Cardiac muscle cell (in vitro differentiated cells and primary cell): ENCODE measurements around the gene ARNT2. TPM values are rescaled to one million over a fixed set of nuclear protein-coding genes. Genes with fewer than 3 reads are reported as not detected.

Experiments
- DNase-seq, 2 donors: peaks; one replicate each; pipeline versions ENCODE4 v3.0.0 to v3.0.0-alpha.2; 2010 to 2017; ENCODE audit warnings: low read depth in 1 of 2, low spot score in 1 of 2
- H3K27ac ChIP-seq: fragments of 200-600 bp; sonication (generic); 2 replicates; pipeline ENCODE4 v1.5.1; 2016
- H3K27me3 ChIP-seq: fragments of 200-600 bp; sonication (generic); 2 replicates; pipeline ENCODE4 v1.6.0; 2016; ENCODE audit warnings: control low read depth
- H3K36me3 ChIP-seq: fragments of 200-600 bp; sonication (generic); 2 replicates; pipeline ENCODE4 v1.5.1; 2016; ENCODE audit warnings: control low read depth
- H3K4me1 ChIP-seq: fragments of 200-600 bp; sonication (generic); 2 replicates; pipeline ENCODE4 v1.8.1; 2017; ENCODE audit warnings: low read depth, mild to moderate bottlenecking, mixed run types
- H3K4me3 ChIP-seq: fragments of 200-600 bp; sonication (generic); 2 replicates; pipeline ENCODE4 v1.5.1; 2016; ENCODE audit warnings: mild to moderate bottlenecking
- H3K9me3 ChIP-seq: fragments of 200-600 bp; sonication (generic); 2 replicates; pipeline ENCODE4 v1.5.1; 2017; ENCODE audit warnings: low read depth, mild to moderate bottlenecking, control low read depth
- CTCF ChIP-seq: IDR thresholded peaks from 2 replicates; pipeline ENCODE4 v1.5.1; 2012; ENCODE audit warnings: low read depth, mild to moderate bottlenecking, low read length
- polyA plus RNA-seq: library from polyadenylated mRNA; unstranded; fragments of >200 nt; fragmentation: Nextera tagmentation; extraction: Ambion mirVana; gene quantifications from 2 replicates; pipeline ENCODE4 v1.2.1, GENCODE V29; 2016
- total RNA-seq: library from RNA; depleted of rRNA; stranded (reverse); fragments of >200 nt; gene quantifications from 2 replicates; pipeline ENCODE4 v1.2.3, GENCODE V29; 2016

ARNT2 gene
- total and polyA plus RNA-seq, 2 experiments from 2014 or later = 3.8 to 4.4 TPM

DNA sequence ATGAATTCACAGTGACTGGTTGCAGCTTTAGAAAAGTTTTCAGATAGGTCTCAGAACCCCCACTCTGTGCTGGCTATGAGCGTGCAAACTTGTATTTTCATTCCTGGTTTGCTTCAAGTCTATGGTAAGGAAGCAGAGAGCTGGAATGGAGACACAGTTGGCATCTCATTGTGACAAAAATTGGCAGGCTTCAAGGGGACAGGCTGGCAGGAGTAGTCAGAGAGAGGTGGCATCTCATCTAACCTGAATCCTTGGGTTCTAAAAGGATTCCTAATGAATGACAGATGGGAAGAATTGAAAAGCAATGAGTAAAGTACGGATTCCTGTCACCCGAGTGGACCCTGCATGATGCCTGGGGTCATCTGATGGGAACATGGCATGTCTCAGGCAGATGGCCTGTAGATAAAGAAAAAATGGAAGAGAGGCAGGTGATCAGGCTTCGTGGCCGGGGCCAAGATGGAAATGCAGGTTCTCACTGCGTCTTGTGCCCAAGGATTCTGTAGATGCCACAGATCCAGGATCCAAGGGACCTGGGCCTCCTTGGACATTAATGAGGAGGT lies 201.5 kb downstream of the ARNT2 start:
- no peak for DNase-seq
- H3K27ac ChIP-seq = no peak overlapping the region
- no peaks in the 10 kb centered on the region for H3K4me1 ChIP-seq
- H3K9me3 ChIP-seq = no peaks in the 10 kb centered on the region
- H3K4me3 ChIP-seq = no peak overlapping the region
- TF ChIP-seq CTCF = no peak
- H3K36me3 ChIP-seq = no peaks in the 10 kb centered on the region
- no peaks in the 10 kb centered on the region for H3K27me3 ChIP-seq

DNA sequence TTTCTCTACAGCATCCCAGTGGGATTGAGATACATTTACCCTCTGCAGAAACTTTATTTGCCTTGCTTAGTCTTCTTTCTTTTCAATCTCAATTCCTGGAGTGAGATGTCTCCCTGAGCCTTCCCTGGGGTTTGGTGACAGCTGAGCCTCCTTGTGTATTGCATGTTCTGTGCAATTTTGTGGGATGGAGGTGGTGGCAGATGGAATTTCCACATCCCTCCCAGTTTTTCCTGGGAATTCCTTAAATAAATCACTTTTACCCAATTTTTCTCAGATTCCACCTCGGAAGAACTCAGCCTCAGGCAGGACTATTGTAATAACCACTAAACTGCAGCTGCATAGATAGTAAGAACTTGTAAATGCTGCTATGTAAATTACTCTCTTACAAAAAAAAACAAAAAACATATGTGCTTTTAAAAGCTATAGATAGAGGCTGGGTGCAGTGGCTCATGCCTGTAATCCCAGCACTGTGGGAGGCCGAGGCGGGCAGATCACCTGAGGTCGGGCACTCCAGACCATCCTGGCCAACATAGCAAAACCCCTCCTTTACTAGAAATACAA lies 202.4 kb downstream of the ARNT2 start:
- Histone ChIP-seq H3K4me1 (no peaks in the 10 kb centered on the region), H3K27me3 (no peaks in the 10 kb centered on the region), H3K36me3 (no peaks in the 10 kb centered on the region), H3K27ac (no peak overlapping the region), H3K9me3 (no peaks in the 10 kb centered on the region), H3K4me3 (no peak overlapping the region)
- no peak for TF ChIP-seq CTCF
- no peak for DNase-seq

DNA sequence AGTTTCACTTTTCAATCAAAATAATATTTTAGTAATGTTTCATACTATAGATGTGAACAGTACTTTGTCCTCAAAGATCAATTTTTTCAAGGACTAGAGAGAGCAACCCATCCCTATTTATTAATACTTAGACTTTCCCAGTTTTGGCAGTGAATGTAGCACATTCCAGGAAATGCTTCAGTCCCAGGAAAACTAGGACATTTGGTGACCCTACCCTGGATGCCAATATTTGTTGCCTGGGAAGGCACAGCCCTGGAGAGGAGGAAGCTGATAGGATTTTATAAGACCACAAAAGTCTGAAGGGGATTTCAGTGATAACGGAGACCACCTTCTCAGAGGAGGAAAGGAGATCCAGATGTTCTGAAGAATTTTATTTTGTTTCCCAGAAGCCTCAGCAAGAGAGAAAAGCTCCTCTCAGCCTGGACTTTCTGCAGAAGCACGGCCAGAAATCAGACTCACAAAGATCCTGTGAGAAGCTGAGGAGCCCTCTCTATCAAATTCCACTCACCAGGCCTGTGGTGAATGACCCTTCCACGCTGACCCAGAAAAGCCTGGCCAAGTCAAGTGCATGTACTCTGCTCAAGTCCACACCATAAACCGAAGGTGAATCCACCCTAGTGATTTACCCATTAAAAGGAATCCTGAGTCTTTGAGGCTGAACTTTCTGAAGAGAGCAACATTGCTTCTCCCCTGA lies 203.3 kb downstream of the ARNT2 start:
- Histone ChIP-seq H3K36me3 (no peaks in the 10 kb centered on the region), H3K9me3 (no peaks in the 10 kb centered on the region), H3K4me1 (no peaks in the 10 kb centered on the region), H3K4me3 (no peak overlapping the region), H3K27me3 (no peaks in the 10 kb centered on the region), H3K27ac (no peak overlapping the region)
- no peak for DNase-seq
- TF ChIP-seq CTCF = no peak

DNA sequence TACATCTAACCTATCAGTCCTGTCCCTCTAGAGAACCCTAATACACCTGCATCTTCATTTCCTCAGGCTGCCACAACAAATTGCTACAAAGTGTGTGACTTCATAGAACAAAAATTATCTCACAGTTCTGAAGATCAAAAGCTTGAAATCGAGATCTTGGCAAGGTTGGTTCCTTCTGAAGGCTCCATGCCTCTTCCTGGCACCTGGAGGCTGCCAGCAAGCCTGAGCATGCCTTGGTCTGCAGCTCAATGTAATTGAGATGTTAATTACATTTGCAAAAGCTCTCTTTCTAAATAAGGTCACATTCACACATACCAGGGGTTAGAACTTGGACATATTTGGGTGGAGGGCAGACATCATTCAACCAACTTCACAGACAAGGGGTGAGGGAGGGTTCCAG lies 204.5 kb downstream of the ARNT2 start:
- no peaks in the 10 kb centered on the region for H3K9me3 ChIP-seq
- no peaks in the 10 kb centered on the region for H3K36me3 ChIP-seq
- H3K4me1 ChIP-seq = no peaks in the 10 kb centered on the region
- no peak overlapping the region for H3K27ac ChIP-seq
- H3K4me3 ChIP-seq = no peak overlapping the region
- DNase-seq = no peak
- no peaks in the 10 kb centered on the region for H3K27me3 ChIP-seq
- no peak for TF ChIP-seq CTCF

DNA sequence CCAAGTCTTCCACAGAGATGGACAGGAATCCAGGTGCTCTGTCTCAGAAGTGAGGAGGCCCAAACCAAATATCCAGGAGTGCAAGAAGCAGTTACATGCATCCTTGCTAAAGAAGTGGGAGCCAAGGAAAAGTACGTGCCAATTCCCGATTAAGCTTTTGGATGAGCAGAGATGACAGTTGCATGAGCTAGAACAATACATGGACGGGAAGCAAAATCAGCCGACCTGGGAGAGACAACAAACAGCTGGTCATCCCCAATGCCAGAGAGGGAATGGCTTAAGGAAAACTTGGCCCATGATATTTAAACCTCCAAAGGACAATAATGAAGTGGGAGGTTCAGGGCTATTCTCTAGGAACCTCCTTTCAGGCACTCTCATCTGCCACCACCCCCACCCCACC lies 204.9 kb downstream of the ARNT2 start:
- Histone ChIP-seq H3K9me3 (no peaks in the 10 kb centered on the region), H3K4me3 (no peak overlapping the region), H3K36me3 (no peaks in the 10 kb centered on the region), H3K27ac (no peak overlapping the region), H3K4me1 (peaks cover 2% of the 10 kb centered on the region), H3K27me3 (no peaks in the 10 kb centered on the region)
- DNase-seq = peak in 1 of 2 donors; percentile 38
- TF ChIP-seq CTCF = no peak
